GM13977 (cell line): ENCODE data around the gene IPO13.

Experiments
- DNase-seq: peaks from one replicate; pipeline ENCODE4 v3.0.0; 2012; ENCODE audit warnings: low spot score
- in situ Hi-C: fragments of 300-500 bp; cut with MboI; formaldehyde crosslinking; loops from one replicate; pipeline ENCODE4 v1.12.0; 2022; ENCODE audit warnings: low sequenced_read_pairs, low pct_unique_long_range_greater_than_20kb, mixed read lengths, inconsistent platforms; ENCODE audit not compliant: unreplicated experiment
- TF ChIP-seq, protein P1 (sequence below): IDR thresholded peaks from 2 replicates; pipeline ENCODE4 v1.5.1; 2012; ENCODE audit warnings: mild to moderate bottlenecking, control low read depth; ENCODE audit not compliant: insufficient read depth; ENCODE audit errors: extremely low read depth, missing control alignments

IPO13 gene

DNA sequence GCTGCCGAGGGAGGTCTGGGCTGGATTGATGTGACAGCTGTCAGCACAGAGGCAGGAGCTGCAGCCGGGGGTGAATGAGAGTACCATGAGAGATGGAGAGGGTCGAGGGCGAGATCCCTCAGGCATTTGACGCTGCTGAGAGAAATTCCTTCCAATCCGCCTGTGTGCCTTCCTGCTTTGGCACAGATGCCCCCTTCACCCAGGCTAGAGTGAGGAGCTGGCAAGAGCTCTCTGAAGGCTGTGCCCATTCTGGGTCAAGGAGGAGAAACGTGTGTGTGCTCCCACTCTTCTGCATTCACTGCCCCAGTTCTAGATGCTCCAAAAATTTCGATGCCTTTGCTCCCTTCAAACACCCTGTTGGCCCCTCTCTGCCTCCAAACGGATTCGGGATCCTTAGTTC, 8.4 kb upstream of the IPO13 start:
- no peak for DNase-seq
- TF ChIP-seq, protein P1, sequence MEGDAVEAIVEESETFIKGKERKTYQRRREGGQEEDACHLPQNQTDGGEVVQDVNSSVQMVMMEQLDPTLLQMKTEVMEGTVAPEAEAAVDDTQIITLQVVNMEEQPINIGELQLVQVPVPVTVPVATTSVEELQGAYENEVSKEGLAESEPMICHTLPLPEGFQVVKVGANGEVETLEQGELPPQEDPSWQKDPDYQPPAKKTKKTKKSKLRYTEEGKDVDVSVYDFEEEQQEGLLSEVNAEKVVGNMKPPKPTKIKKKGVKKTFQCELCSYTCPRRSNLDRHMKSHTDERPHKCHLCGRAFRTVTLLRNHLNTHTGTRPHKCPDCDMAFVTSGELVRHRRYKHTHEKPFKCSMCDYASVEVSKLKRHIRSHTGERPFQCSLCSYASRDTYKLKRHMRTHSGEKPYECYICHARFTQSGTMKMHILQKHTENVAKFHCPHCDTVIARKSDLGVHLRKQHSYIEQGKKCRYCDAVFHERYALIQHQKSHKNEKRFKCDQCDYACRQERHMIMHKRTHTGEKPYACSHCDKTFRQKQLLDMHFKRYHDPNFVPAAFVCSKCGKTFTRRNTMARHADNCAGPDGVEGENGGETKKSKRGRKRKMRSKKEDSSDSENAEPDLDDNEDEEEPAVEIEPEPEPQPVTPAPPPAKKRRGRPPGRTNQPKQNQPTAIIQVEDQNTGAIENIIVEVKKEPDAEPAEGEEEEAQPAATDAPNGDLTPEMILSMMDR, result no peak
- in situ Hi-C loops, result loop anchor here (10.0 to 25.0 kb wide), 2 partner anchors 174 to 401 kb away; partner anchors contain the start of gene PTPRF

DNA sequence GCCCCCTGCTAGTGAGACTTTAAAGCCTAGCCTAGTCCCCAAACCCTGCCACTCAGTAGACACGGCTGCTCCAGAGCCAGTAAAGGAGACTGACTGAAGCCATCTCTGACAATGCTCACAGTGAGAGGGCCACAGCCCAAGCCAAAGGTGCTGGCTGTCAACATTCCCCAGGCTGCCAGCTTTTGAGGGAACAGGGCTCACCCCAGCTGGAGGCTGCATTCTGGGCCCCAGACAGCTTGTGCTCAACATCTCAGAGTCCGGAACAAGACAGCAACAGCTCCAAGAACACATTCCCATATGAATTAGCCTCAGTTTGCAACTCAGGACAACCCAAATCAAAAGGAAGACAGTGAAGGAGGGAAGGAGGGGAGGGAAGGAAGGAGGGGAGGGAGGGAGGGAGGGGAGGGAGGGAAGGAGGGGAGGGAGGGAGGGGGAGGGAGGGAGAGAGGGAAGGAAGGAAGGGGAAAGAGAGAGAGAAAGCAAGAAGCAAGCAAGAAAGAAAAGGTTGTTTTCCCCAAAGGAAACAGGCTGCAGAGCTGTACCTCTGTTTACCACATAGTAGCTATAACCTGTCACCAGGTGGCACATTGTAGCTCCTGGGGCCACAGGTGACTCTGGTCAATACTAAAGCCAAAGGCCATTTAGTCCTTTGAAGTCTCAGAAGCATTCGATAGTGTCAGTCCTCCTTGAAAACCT, 7.7 kb upstream of the IPO13 start:
- DNase-seq, result no peak
- in situ Hi-C loops, result loop anchor here (10.0 to 25.0 kb wide), 2 partner anchors 174 to 402 kb away; partner anchors contain the start of gene PTPRF
- TF ChIP-seq, protein P1, result no peak

DNA sequence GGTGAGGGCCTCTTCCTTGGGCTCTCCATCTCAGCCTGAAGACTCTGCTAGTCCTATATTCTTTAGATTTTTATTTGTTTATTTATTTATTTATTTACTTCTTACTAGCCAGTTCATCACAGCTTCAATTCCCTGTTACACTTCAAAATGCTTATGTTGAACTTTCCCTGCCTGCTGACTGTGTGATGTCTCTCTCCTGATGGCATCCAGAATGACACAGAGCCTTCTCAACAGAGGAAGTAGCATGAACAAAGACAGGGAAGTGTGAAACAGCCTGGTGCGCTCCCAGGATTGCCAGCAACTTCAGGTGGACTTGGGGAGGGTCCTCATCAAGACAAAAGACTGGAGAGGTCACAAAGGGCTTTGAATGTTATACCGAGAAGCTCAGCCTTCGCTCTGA, 4.3 kb upstream of the IPO13 start:
- no peak for DNase-seq
- TF ChIP-seq, protein P1, result no peak
- in situ Hi-C loops, result loop anchor here (25.0 kb wide), 1 partner anchor 405 kb away; the partner anchor contains the start of gene PTPRF

DNA sequence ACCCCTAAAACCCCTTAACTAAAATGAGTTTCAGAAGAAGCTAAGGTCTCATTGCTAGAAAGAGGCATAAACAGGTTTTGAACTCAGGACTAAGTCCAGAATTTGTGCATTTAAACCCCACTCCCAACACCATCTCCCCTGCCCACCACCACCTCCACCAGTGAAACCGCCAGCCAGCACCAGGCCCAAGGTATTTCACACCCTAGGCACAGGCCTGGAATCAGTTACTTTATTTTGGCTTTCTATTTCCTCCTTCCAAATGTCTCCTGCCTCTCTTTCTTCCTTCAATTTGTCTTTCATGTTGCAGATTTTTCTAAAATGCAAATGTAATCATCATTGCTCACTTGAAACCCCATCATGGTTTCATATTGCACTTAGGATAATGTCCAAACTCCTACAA, 1.9 kb upstream of the IPO13 start:
- TF ChIP-seq, protein P1, result no peak
- no peak for DNase-seq
- in situ Hi-C loops, result loop anchor here (25.0 kb wide), 1 partner anchor 408 kb away; the partner anchor contains the start of gene PTPRF

DNA sequence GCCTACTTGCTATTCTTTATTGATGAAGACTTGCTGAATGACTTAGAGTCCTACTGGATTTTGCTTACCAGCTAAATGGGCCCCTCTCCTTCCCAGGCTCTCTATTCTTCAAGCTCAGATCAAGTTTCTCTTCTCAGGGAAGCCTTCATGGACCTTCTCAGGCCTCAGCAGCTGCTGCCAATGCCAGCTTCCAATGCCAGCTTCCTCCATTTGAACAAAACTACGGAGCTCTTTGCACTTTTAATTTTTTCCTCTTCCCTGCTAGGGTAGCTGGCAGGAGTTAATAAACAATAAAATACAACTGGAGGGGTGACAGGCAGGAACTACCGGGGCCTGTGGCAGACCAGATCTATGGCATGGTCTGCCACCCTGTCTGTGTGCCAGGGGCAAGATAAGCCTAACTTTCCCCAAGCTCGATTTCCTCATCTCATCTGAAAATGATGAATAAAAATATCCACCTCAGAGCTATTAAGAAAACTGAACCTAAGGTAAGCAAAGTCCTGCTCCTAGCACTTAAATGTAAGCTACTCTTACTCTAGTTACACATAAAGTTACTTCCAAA, 995 bp upstream of the IPO13 start:
- DNase-seq, result no peak
- TF ChIP-seq, protein P1, result no peak
- in situ Hi-C loops, result loop anchor here (25.0 kb wide), 1 partner anchor 408 kb away; the partner anchor contains the start of gene PTPRF

DNA sequence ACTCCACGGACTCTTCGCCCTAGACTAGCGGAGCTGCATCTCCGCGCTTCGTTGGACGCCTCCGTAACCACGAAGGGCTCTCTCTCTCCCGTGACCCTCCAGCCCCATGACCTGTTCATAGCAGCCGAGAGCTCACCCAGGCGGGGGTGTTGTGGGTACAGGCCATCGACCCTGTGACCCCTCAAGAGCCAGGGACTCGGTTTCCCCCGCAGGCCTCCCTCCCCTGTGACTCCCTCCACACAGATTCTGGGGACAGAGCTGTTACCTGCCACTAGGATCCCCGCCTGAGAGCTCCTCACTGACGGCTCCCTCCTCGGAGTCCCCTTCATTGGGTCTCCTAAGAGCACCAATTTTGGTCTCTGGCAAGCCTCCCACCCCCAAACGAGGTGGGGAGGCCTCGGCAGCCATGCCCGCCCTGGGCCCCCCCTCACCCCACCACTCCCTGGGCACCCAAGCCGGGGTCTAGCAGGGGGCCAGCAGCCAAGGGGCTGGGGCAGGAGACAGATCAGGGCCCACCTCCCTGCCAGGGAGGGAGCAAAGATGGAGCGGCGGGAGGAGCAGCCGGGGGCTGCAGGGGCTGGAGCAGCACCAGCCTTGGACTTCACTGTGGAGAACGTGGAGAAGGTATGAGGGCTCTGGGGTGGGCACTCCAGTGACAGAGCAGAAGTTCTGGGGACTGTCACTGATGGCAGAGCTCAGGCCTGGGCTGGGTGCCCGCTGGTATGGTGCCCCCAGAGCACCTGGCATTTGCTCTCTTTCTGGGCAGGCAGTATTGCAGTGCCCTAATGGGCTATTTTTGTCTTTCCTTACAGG, 517 bp downstream of the IPO13 start:
- TF ChIP-seq, protein P1, result no peak
- DNase-seq, result peak; percentile 17
- in situ Hi-C loops, result loop anchor here (25.0 kb wide), 1 partner anchor 410 kb away; the partner anchor contains the start of gene PTPRF
